Body of pancreas (tissue), 4 donors: Measurements from ENCODE around the gene GPRC5A. TPM values are rescaled to one million over a fixed set of nuclear protein-coding genes. Genes with fewer than 3 reads are reported as not detected.

Source experiments
- ATAC-seq: fragments of 150-250 bp; one replicate; pipeline ENCODE4 v1.9.1; 2016
- DNase-seq, 4 donors: peaks; one replicate each; pipeline ENCODE4 v3.0.0-alpha.2; 2019
- H3K27ac ChIP-seq, 4 donors: fragments of 200-600 bp; sonication (generic); 1 replicate in 3 of 4; 2 replicates in 1 of 4; pipeline versions ENCODE4 v1.5.1 to v1.6.1; 2016 to 2019; ENCODE audit warnings: mild to moderate bottlenecking in 1 of 4, mixed read lengths in 1 of 4, moderate library complexity in 1 of 4
- H3K27me3 ChIP-seq, 2 donors: fragments of 200-600 bp; sonication (generic); one replicate each; pipeline ENCODE4 v1.6.0; 2016; ENCODE audit warnings: mild to moderate bottlenecking in 1 of 2
- H3K36me3 ChIP-seq, 2 donors: fragments of 200-600 bp; sonication (generic); replicated peaks in 1 of 2; 2 replicates each; pipeline ENCODE4 v1.5.1; 2016; ENCODE audit warnings: low read depth in 2 of 2; ENCODE audit not compliant: insufficient read depth in 1 of 2
- H3K4me1 ChIP-seq: fragments of 200-600 bp; sonication (generic); one replicate; pipeline ENCODE4 v1.6.0; 2016
- H3K4me3 ChIP-seq, 2 donors: fragments of 200-600 bp; sonication (generic); 1 replicate in 1 of 2; 2 replicates in 1 of 2; pipeline ENCODE4 v1.5.1; 2016 to 2019
- H3K9me3 ChIP-seq, 3 donors: fragments of 200-600 bp; sonication (generic); 1 replicate in 2 of 3; 2 replicates in 1 of 3; pipeline ENCODE4 v1.5.1; 2016
- CTCF ChIP-seq, 7 experiments: fragments of 450-650 bp in 4 of 7; fragments of 200-600 bp in 3 of 7; sonication (generic) in 3 of 7; IDR thresholded peaks; one replicate each; pipeline ENCODE4 v1.5.1; 2016 to 2019; ENCODE audit warnings: antibody characterized with exemption in 7 of 7
- POLR2A ChIP-seq, 3 donors: fragments of 450-650 bp; IDR thresholded peaks; one replicate each; pipeline ENCODE4 v1.6.1; 2016; ENCODE audit warnings: antibody characterized with exemption in 3 of 3, mild to moderate bottlenecking in 2 of 3
- WGBS, 2 donors: methylation state at CpG; one replicate each; pipeline ENCODE4 v1.1.5; 2017; 5-methylcytosine and 5-hydroxymethylcytosine counted together
- intact Hi-C: fragments of 100-400 bp; cut with DNase I; formaldehyde crosslinking; loops from one replicate; pipeline ENCODE4 v1.15.1; 2023
- microRNA counts, 2 donors: library from miRNA; unstranded; fragments of <30 nt; microRNA quantifications; one replicate each; lab custom pipeline; 2017
- total RNA-seq, 2 donors: library from RNA; depleted of rRNA; stranded (reverse); fragments of >200 nt; gene quantifications; one replicate each; pipeline ENCODE4 v1.1.0, GENCODE V29; 2016

The GPRC5A gene
- total RNA-seq, 2 donors from 2014 or later: 1.6 to 6.5 TPM

DNA sequence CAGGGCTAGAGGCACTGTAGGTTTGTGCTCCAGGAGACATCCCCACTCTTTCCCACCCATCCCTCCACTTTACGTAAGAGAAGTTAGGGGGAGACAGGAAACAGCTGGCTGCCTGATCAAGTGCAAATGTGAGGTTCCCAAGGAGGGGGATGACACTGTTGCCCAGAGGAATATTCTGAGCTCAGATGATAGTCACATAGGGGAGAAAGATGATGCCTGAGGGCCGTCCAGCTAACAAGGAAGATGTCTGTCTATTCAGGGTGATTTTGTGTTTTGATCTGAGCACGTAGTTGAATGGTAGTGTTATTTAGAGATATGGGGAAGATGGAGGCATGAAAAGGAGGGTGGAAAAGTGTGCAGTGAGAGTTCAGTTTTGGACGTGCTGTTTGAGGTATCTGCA, 74.5 kb downstream of the GPRC5A start:
- intact Hi-C loops: no loop called here
- no peaks in the 10 kb centered on the region for H3K4me1 ChIP-seq
- no peak for ATAC-seq
- WGBS, 2 donors: 75 to 81% methylated on average over 4 of the region's 4 CpGs
- TF ChIP-seq CTCF (IDR thresholded peaks at IDR 0.05) (no peak), POLR2A (IDR thresholded peaks at IDR 0.05) (no peak)
- no peak overlapping the region for H3K4me3 ChIP-seq
- H3K27me3 ChIP-seq: no peaks in the 10 kb centered on the region
- DNase-seq: no peak
- no peaks in the 10 kb centered on the region for H3K36me3 ChIP-seq
- H3K27ac ChIP-seq: no peak overlapping the region
- H3K9me3 ChIP-seq: no peaks in the 10 kb centered on the region

MicroRNAs within 50 kb of the gene (microRNA counts, 767-probe panel; counts per million panel counts)
- microRNA hsa-miR-614 (lab: Ali Mortazavi, UCI): 0 to 736 counts per million in 2 donors

Other genes starting within 250 kb of the GPRC5A start
- gene GPR19, start 195.4 kb upstream of the GPRC5A start, total RNA-seq: not detected
- gene CDKN1B, start 174.2 kb upstream of the GPRC5A start, total RNA-seq: 10 to 100 TPM; 11.9 to 28.3 TPM
- gene APOLD1, start 105.9 kb upstream of the GPRC5A start, total RNA-seq: 10 to 100 TPM; 10.1 to 23.4 TPM
- gene DDX47, start 78.2 kb upstream of the GPRC5A start, total RNA-seq: 10 to 100 TPM; 32.4 to 59.7 TPM
- gene GPRC5D, start 60.6 kb downstream of the GPRC5A start, total RNA-seq: not detected
- 10 to 100 TPM; 19.4 to 28.8 TPM for gene HEBP1, start 108.7 kb downstream of the GPRC5A start, total RNA-seq
- 1 to 10 TPM; 8.0 to 9.6 TPM for gene FAM234B, start 152.8 kb downstream of the GPRC5A start, total RNA-seq
- gene GSG1, start 212.1 kb downstream of the GPRC5A start, total RNA-seq: 1 to 10 TPM in 1 of 2 donors, under 1 TPM in 1; 0.66 to 2.1 TPM